ENCODE measurements around the gene CDH11. TPM values are rescaled to one million over a fixed set of nuclear protein-coding genes. Genes with fewer than 3 reads are reported as not detected.

The CDH11 gene
- polyA plus RNA-seq, 1 donor from 2014 or later = 22.9 TPM

GRCh38 chr16:65098916-65099315 is 22.9 kb downstream of the CDH11 start:
- TF ChIP-seq TAF1 (IDR thresholded peaks at IDR 0.05; ENCODE audit: low read depth) (no peak), REST (IDR thresholded peaks at IDR 0.05; ENCODE audit: borderline replicate concordance) (no peak)
- no peaks in the 10 kb centered on the region for H3K36me3 ChIP-seq (ENCODE audit: insufficient read depth, low read length)
- no peaks in the 10 kb centered on the region for H3F3A ChIP-seq (ENCODE audit: insufficient read depth, low read length, poor library complexity, severe bottlenecking)
- no peak overlapping the region for H3K4me2 ChIP-seq (ENCODE audit: low read length)
- no peaks in the 10 kb centered on the region for H3K9me3 ChIP-seq (ENCODE audit: low read length)
- H3K9me2 ChIP-seq (ENCODE audit: insufficient read depth, low read length) = no peaks in the 10 kb centered on the region
- H3K27ac ChIP-seq (ENCODE audit: low read length) = no peak overlapping the region
- no peaks in the 10 kb centered on the region for H4K20me1 ChIP-seq (ENCODE audit: insufficient read depth)
- no peaks in the 10 kb centered on the region for H3K27me3 ChIP-seq (ENCODE audit: insufficient read depth, low read depth, low read length)
- no peak overlapping the region for H2AFZ ChIP-seq (ENCODE audit: low read depth, low read length)
- no peak overlapping the region for H3K4me3 ChIP-seq (ENCODE audit: low read length)
- no peak overlapping the region for H3K9ac ChIP-seq (ENCODE audit: low read length)
- H3K79me2 ChIP-seq (replicated peaks; ENCODE audit: insufficient read depth, low read length) = no peaks in the 10 kb centered on the region

- H2AFZ ChIP-seq (ENCODE audit: low read depth, low read length) = no peak overlapping the region
- H3F3A ChIP-seq (ENCODE audit: insufficient read depth, low read length, poor library complexity, severe bottlenecking) = no peaks in the 10 kb centered on the region
- no peaks in the 10 kb centered on the region for H4K20me1 ChIP-seq (ENCODE audit: insufficient read depth)
- no peak overlapping the region for H3K9ac ChIP-seq (ENCODE audit: low read length)
- H3K9me2 ChIP-seq (ENCODE audit: insufficient read depth, low read length) = no peaks in the 10 kb centered on the region
- H3K4me2 ChIP-seq (ENCODE audit: low read length) = no peak overlapping the region
- H3K9me3 ChIP-seq (ENCODE audit: low read length) = no peaks in the 10 kb centered on the region
- H3K4me3 ChIP-seq (ENCODE audit: low read length) = no peak overlapping the region
- TF ChIP-seq TAF1 (IDR thresholded peaks at IDR 0.05; ENCODE audit: low read depth) = no peak
- TF ChIP-seq EZH2 (IDR thresholded peaks at IDR 0.05; ENCODE audit: borderline replicate concordance, insufficient read depth, low read length, poor library complexity, severe bottlenecking) = no peak
- no peak for TF ChIP-seq POLR2AphosphoS5 (IDR thresholded peaks at IDR 0.05)
- TF ChIP-seq EP300 (conservative IDR thresholded peaks at IDR 0.05; ENCODE audit: poor library complexity, severe bottlenecking) = no peak
- TF ChIP-seq SMC3 (conservative IDR thresholded peaks at IDR 0.05; ENCODE audit: poor library complexity) = no peak
- H3K27me3 ChIP-seq (ENCODE audit: insufficient read depth, low read depth, low read length) = no peaks in the 10 kb centered on the region
- H3K36me3 ChIP-seq (ENCODE audit: insufficient read depth, low read length) = no peaks in the 10 kb centered on the region
- H3K79me2 ChIP-seq (replicated peaks; ENCODE audit: insufficient read depth, low read length) = no peaks in the 10 kb centered on the region
- H3K27ac ChIP-seq (ENCODE audit: low read length) = no peak overlapping the region
Measured at GRCh38 chr16:65097296-65097695, 24.6 kb downstream of the CDH11 start.

- no peaks in the 10 kb centered on the region for H3K9me2 ChIP-seq (ENCODE audit: insufficient read depth, low read length)
- H2AFZ ChIP-seq (ENCODE audit: low read depth, low read length) = no peak overlapping the region
- H3K9ac ChIP-seq (ENCODE audit: low read length) = no peak overlapping the region
- H3K4me3 ChIP-seq (ENCODE audit: low read length) = no peak overlapping the region
- no peaks in the 10 kb centered on the region for H3F3A ChIP-seq (ENCODE audit: insufficient read depth, low read length, poor library complexity, severe bottlenecking)
- no peaks in the 10 kb centered on the region for H4K20me1 ChIP-seq (ENCODE audit: insufficient read depth)
- no peaks in the 10 kb centered on the region for H3K9me3 ChIP-seq (ENCODE audit: low read length)
- no peaks in the 10 kb centered on the region for H3K79me2 ChIP-seq (replicated peaks; ENCODE audit: insufficient read depth, low read length)
- H3K36me3 ChIP-seq (ENCODE audit: insufficient read depth, low read length) = no peaks in the 10 kb centered on the region
- H3K27ac ChIP-seq (ENCODE audit: low read length) = no peak overlapping the region
- TF ChIP-seq TAF1 (IDR thresholded peaks at IDR 0.05; ENCODE audit: low read depth) (no peak), CTCF (IDR thresholded peaks at IDR 0.05; ENCODE audit: poor library complexity, severe bottlenecking) (no peak), EZH2 (IDR thresholded peaks at IDR 0.05; ENCODE audit: borderline replicate concordance, insufficient read depth, low read length, poor library complexity, severe bottlenecking) (no peak), EP300 (conservative IDR thresholded peaks at IDR 0.05; ENCODE audit: poor library complexity, severe bottlenecking) (no peak), REST (IDR thresholded peaks at IDR 0.05; ENCODE audit: borderline replicate concordance) (no peak), RAD21 (conservative IDR thresholded peaks at IDR 0.05) (no peak), SMC3 (conservative IDR thresholded peaks at IDR 0.05; ENCODE audit: poor library complexity) (no peak), POLR2AphosphoS5 (IDR thresholded peaks at IDR 0.05) (no peak), MXI1 (conservative IDR thresholded peaks at IDR 0.05; ENCODE audit: poor library complexity, severe bottlenecking) (no peak)
- H3K27me3 ChIP-seq (ENCODE audit: insufficient read depth, low read depth, low read length) = no peaks in the 10 kb centered on the region
- no peak overlapping the region for H3K4me2 ChIP-seq (ENCODE audit: low read length)
Measured at GRCh38 chr16:65095906-65096305, 26.0 kb downstream of the CDH11 start.
